Mesothelial cell of epicardium (in vitro differentiated cells): ENCODE data around the gene SLIT3. TPM values are rescaled to one million over a fixed set of nuclear protein-coding genes. Genes with fewer than 3 reads are reported as not detected.

Experiments
- DNase-seq, 2 experiments: peaks; one replicate each; pipeline ENCODE4 v3.0.0; 2021; ENCODE audit warnings: low spot score in 2 of 2; ENCODE audit not compliant: unreplicated experiment in 2 of 2
- H3K27ac Mint-ChIP-seq: 2 replicates; pipeline ENCODE4 v1.8.0; 2021; ENCODE audit warnings: mixed read lengths
- H3K27me3 Mint-ChIP-seq: 2 replicates; pipeline ENCODE4 v1.8.0; 2021; ENCODE audit warnings: low read depth, mixed read lengths
- H3K36me3 Mint-ChIP-seq: 2 replicates; pipeline ENCODE4 v1.8.0; 2021; ENCODE audit warnings: mixed read lengths
- H3K4me1 Mint-ChIP-seq: 2 replicates; pipeline ENCODE4 v1.8.0; 2021; ENCODE audit warnings: mixed read lengths
- H3K4me3 Mint-ChIP-seq: 2 replicates; pipeline ENCODE4 v1.8.0; 2021; ENCODE audit warnings: mild to moderate bottlenecking, moderate library complexity, mixed read lengths
- H3K9me3 Mint-ChIP-seq: 2 replicates; pipeline ENCODE4 v1.8.0; 2021; ENCODE audit warnings: mixed read lengths
- CTCF ChIP-seq: fragments of 200-600 bp; sonication (generic); IDR thresholded peaks from one replicate; pipeline ENCODE4 v1.5.0; 2021; ENCODE audit warnings: antibody characterized with exemption; ENCODE audit not compliant: unreplicated experiment
- total RNA-seq: library from RNA; stranded (reverse); gene quantifications from 3 replicates; pipeline ENCODE4 v1.2.1, GENCODE V29; 2021

SLIT3 gene
- total RNA-seq, 1 donor from 2014 or later, result 65.1 TPM

GRCh38 chr5:168940712-168941111 lies 360.2 kb downstream of the SLIT3 start:
- Mint-ChIP-seq H3K36me3 (no peaks in the 10 kb centered on the region), H3K9me3 (no peaks in the 10 kb centered on the region), H3K27me3 (peaks cover 2% of the 10 kb centered on the region), H3K4me1 (peaks cover 36% of the 10 kb centered on the region), H3K27ac (no peak overlapping the region), H3K4me3 (no peak overlapping the region)
- no peak for DNase-seq
- TF ChIP-seq CTCF, result no peak

- no peak for DNase-seq
- H3K27me3 Mint-ChIP-seq, result peaks cover 2% of the 10 kb centered on the region
Observed at GRCh38 chr5:168939887-168940544, 360.9 kb downstream of the SLIT3 start.

GRCh38 chr5:168939156-168939800 lies 361.7 kb downstream of the SLIT3 start:
- Mint-ChIP-seq H3K36me3 (no peaks in the 10 kb centered on the region), H3K27ac (peak overlapping the region; percentile 80), H3K27me3 (peaks cover 4% of the 10 kb centered on the region), H3K4me3 (no peak overlapping the region), H3K9me3 (no peaks in the 10 kb centered on the region), H3K4me1 (peaks cover 29% of the 10 kb centered on the region)
- no peak for DNase-seq
- no peak for TF ChIP-seq CTCF

More at GRCh38 chr5:168939887-168940544, 360.9 kb downstream of the SLIT3 start:
- Mint-ChIP-seq H3K27ac (no peak overlapping the region), H3K4me1 (peaks cover 36% of the 10 kb centered on the region), H3K9me3 (no peaks in the 10 kb centered on the region), H3K4me3 (no peak overlapping the region), H3K36me3 (no peaks in the 10 kb centered on the region)
- TF ChIP-seq CTCF, result no peak

- no peak for TF ChIP-seq CTCF
- no peak overlapping the region for H3K4me3 Mint-ChIP-seq
- DNase-seq, result no peak
- peaks cover 21% of the 10 kb centered on the region for H3K4me1 Mint-ChIP-seq
- H3K9me3 Mint-ChIP-seq, result no peaks in the 10 kb centered on the region
- H3K27ac Mint-ChIP-seq, result no peak overlapping the region
- H3K27me3 Mint-ChIP-seq, result peaks cover 26% of the 10 kb centered on the region
- H3K36me3 Mint-ChIP-seq, result no peaks in the 10 kb centered on the region
Observed at GRCh38 chr5:168936511-168936910, 364.4 kb downstream of the SLIT3 start.

- no peaks in the 10 kb centered on the region for H3K9me3 Mint-ChIP-seq
- H3K27ac Mint-ChIP-seq, result no peak overlapping the region
- peaks cover 16% of the 10 kb centered on the region for H3K4me1 Mint-ChIP-seq
- no peaks in the 10 kb centered on the region for H3K36me3 Mint-ChIP-seq
- no peak for TF ChIP-seq CTCF
- DNase-seq, result no peak
- H3K27me3 Mint-ChIP-seq, result peaks cover 31% of the 10 kb centered on the region
- H3K4me3 Mint-ChIP-seq, result no peak overlapping the region
Observed at GRCh38 chr5:168935183-168935582, 365.8 kb downstream of the SLIT3 start.
